DMS 273 treated with DMSO at 0.1 percent for 48 hours (cell line): ENCODE measurements around the gene PTPN1.
"Not testable (repeated sequence)": the region's sequence is repeated elsewhere in the genome, so short reads cannot be mapped to it uniquely, and the experiment has no call there.

Experiments
- DNase-seq: peaks from one replicate; lab custom pipeline; 2025; lab: John Stamatoyannopoulos, UW

Gene PTPN1

GRCh38 chr20:50558483-50558925, 48.3 kb downstream of the PTPN1 start:
- no peak for DNase-seq

DNA sequence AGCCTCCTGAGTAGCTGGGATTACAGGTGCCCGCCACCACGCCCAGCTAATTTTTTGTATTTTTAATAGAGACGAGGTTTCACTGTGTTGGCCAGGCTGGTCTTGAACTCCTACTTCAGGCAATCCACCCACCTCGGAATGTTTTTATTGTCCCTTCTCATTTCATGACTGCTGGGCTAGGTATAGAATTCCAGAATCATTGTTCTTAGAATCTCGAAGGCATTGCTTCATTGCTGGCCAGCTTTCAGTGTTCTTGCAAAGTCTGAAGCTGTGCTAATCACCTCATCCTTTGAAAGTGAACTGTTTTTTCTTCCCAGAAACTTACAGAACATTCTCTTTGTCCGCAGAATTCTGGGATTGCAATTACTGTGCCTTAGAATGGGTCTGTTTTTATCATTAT, 49.0 kb downstream of the PTPN1 start:
- DNase-seq, result no peak

DNA sequence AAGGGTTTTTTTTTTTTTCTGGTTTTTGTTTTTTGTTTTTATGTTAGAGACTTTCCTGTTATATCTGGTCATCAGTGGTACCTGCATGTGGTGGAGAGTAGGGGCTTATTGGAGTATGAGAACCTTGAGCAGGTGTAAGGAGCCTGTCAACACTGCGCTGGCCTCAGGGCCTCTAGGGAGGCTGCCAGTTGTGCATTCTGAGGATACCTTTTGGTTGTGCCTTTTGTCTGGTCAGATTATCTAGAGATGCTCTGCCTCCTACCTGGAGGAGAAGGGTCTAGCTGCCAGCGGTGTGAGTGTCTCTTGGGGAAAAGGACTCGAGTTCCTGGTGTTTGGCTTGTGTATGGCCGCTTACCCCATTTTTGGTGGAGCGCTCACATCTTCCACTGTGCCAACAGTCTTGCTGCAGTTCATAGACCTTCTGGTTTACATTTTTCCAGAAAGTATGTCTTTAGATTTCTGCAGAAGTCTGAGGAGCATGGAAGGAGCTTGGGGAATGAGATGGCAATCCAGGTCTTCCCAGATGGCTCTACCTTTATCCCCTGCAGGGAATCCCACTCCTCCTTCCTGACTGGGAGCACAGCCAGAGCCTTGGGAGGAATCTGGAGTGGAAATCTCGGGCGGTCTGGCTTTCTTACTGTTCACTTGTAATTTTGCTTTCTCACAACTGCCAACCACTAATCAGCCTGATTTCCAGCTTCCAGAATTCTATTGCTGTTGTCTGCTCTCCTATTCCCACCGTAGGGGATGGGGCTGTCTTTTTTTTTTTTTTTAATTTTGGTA, 49.9 kb downstream of the PTPN1 start:
- no peak for DNase-seq

DNA sequence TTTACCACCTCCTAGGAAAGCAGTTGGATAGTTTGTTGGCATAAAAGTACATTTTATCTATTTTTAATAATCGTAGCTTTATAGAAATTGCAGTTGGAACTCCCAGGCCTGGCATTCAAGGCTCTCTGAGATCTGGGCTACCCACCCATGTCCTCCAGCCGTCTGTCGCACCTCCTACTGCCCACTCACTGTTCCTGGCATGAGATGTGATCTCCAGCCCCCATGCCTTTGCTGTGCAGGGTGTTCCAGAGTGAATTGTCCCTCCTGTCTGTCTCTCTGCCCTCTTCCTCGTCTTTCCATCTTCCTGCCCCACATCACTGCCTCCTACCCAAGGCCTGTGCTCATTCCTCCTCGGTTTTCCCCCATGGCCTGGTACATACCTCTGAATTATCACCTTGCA, 50.7 kb downstream of the PTPN1 start:
- no peak for DNase-seq

DNA sequence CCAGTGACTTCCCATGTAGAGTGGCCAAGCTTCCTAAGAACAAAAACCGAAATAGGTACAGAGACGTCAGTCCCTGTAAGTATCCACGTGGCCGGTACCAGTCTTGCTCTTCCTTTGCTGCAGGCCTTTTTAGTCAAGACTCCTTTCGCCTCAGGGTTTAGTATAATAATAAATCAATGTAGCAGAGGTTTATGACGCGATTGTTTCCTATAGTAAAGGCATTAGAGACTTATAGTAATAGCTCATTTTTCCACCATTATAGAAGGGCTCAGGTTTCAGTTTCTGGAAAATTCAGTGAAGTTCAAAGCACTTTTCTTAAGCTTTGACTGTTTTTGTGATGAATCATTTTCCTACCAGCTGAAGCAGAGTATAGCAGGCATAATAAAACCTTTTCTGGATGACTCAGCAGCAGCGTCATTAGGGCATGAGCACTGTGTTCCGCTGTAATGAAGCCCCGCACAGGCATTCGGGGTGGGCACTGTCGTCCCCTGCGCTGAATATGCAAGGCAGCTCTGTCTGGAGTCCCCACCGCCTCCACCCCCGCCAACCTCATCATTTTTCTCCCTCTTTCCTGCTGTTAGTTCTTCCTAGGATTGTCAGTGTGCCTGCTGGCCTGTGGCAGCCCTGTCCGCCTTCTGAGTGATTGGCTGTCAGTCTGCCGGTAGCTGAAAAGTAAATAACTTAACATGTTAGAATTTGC, 51.3 kb downstream of the PTPN1 start:
- DNase-seq, result no peak

- DNase-seq, result no peak
Measured at GRCh38 chr20:50562262-50562701, 52.1 kb downstream of the PTPN1 start.

DNA sequence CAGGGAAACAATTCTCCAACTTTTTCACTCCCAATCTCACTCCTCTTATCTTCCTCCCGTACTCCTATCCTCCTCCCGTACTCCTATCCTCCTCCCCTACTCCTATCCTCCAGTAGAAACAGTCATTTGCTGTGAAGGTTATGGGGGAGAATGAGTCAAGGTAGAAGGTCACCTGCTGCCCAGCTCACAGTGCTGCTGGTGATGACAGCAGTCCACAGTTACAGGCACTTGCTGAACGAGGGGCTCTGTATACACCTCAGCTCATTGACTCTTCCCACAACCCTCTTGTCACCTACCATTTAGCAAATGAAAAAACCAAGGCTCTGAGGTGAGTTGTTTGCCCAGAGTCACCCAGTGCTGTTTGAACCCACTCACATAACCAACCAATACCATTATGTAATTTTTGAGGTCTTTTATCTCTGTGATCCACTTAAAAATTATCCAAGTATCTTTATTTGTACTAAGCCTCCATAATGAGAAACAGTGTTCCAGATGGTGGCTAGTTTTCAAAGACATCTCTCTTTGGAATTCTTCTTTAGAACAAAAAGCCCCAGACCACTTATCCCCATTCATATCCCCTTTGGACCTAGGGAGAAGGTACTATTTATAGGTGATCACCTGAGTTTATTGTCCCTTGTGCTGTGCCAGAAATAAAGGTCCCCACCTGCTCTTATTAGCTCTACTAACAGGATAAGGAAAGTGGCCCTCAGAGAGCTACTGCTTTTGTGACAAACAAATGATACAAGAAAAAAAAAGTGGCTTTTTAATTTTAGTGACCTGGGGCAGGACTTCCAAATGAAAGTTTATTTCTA, 53.2 kb downstream of the PTPN1 start:
- no peak for DNase-seq

DNA sequence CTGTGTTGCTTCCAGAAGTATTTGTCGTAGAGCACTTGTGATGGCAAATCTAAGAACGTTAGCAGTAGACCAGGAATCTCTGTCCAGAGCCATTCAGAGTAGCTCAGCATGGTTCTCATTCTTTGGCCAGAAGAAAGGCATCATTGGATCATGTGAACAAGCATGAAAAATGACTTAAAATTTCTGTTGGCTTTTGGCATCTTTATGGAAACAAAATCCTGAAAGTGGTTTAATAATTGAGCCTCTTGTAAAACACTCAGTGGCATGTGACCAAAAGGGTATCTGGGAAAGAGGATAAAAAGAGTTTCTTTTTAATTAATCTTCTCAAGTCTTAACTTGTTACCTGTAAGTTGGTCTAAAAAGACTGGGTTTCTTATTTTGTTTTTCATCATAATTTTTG, 55.2 kb downstream of the PTPN1 start:
- DNase-seq, result no peak

- DNase-seq, result no peak
Measured at GRCh38 chr20:50565871-50566270, 55.7 kb downstream of the PTPN1 start.

DNA sequence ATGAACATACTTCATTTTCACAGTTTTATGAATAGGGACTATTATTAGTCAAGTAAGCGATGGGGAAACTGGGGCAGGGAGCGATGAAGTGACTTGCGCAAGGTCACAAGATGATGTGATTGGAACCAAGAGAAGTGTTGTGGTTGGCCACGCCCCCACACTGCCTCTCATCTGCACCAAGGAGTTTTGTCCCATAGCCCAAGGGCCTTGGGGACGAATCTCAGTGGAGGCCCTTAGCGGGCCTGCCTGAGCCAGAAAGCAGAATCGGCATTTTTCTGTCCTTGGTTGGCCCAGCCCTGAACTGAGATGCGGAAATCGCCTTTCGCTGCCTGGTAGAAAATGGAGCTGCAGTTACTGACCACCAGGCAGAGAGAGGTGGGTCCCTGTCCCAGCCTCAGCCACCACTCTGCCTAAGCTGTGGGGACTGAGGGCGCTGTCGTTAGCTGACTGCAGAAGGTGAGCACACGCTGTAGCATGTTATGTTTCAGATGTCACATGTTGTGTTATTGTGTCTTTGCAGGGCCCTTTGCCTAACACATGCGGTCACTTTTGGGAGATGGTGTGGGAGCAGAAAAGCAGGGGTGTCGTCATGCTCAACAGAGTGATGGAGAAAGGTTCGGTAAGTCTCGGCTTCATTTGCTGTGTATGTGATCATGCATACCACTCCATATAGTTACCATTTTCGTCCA, 57.8 kb downstream of the PTPN1 start:
- no peak for DNase-seq

DNA sequence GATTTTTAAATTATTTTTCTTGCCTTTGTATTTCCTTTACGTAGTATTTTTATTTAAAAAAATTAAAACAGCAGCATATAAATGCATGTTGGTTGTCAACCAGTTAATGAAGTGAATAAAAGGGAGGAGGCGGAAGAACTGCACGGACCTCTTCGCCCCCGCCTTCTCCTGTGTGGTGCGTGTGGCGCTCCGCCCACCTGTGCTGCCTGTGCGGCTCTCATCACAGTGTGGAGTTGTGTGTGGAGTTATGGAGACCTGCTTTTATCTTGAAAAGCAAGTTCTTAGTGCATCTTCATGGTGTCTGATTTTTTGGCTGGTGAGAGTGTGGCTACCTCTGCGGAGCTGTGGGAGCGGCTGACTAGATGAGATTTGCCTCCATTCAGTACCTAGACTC, 58.4 kb downstream of the PTPN1 start:
- DNase-seq, result no peak

GRCh38 chr20:50569487-50569863, 59.3 kb downstream of the PTPN1 start:
- DNase-seq, result not testable (repeated sequence)

- no peak for DNase-seq
Measured at GRCh38 chr20:50569864-50570836, 60.0 kb downstream of the PTPN1 start.

DNA sequence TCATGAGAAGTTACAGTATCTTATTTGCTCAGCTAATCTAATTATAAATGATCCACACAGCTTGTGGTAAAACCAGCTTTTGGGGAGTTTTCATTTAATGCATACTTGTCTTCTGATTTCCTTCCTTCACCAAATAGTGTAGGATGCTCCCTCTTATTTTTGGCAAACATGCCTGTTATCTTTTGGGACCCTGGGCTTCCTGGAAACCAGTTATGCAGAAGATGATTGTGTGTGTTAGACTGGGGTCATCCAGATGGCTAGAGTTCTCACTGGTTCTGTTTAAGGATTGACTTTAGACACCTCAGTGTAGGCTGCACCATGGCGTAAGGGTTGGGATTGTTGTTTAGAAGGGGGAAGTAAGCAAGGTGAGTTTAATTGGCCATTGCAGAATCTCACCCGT, 61.3 kb downstream of the PTPN1 start:
- DNase-seq, result no peak

- DNase-seq, result peak; percentile 90
Measured at GRCh38 chr20:50572938-50573777, 63.0 kb downstream of the PTPN1 start.

GRCh38 chr20:50574108-50574507, 63.9 kb downstream of the PTPN1 start:
- no peak for DNase-seq

- DNase-seq, result no peak
Measured at GRCh38 chr20:50574586-50574985, 64.4 kb downstream of the PTPN1 start.

GRCh38 chr20:50575865-50576720, 65.9 kb downstream of the PTPN1 start:
- no peak for DNase-seq
